Epithelial cell of esophagus (primary cell): Measurements from ENCODE around the gene SPSB3.

Experiments used
- DNase-seq: peaks from one replicate; pipeline ENCODE4 v3.0.0; 2010; ENCODE audit warnings: low read depth
- H3K4me3 ChIP-seq: 2 replicates; pipeline ENCODE4 v1.5.1; 2011; ENCODE audit warnings: mild to moderate bottlenecking, low read length, control low read depth
- CTCF ChIP-seq: IDR thresholded peaks from 2 replicates; pipeline ENCODE4 v1.5.1; 2011; ENCODE audit warnings: low read depth, mild to moderate bottlenecking, low read length, control low read depth, inconsistent platforms; ENCODE audit not compliant: insufficient read depth; ENCODE audit errors: missing control alignments

SPSB3 gene

GRCh38 chr16:1731073-1731472 lies 51.3 kb downstream of the SPSB3 start:
- DNase-seq = no peak
- no peak for TF ChIP-seq CTCF
- H3K4me3 ChIP-seq = no peak overlapping the region

- no peak overlapping the region for H3K4me3 ChIP-seq
- DNase-seq = no peak
- no peak for TF ChIP-seq CTCF
Measured at GRCh38 chr16:1729445-1729844, 52.9 kb downstream of the SPSB3 start.

GRCh38 chr16:1729026-1729425 lies 53.3 kb downstream of the SPSB3 start:
- DNase-seq = no peak
- no peak for TF ChIP-seq CTCF
- no peak overlapping the region for H3K4me3 ChIP-seq

- TF ChIP-seq CTCF = no peak
- no peak for DNase-seq
Measured at GRCh38 chr16:1727651-1728624, 54.4 kb downstream of the SPSB3 start.

More at GRCh38 chr16:1727651-1728624, 54.4 kb downstream of the SPSB3 start:
- H3K4me3 ChIP-seq = no peak overlapping the region
